Ammon's horn (tissue), 1 donor: ENCODE data around the gene GLP2R.
"Not testable (repeated sequence)": the region's sequence is repeated elsewhere in the genome, so short reads cannot be mapped to it uniquely, and the experiment has no call there.

Experiments
- DNase-seq: peaks from one replicate; pipeline ENCODE4 v3.0.0-alpha.2; 2016; ENCODE audit warnings: low spot score

GLP2R gene

DNA sequence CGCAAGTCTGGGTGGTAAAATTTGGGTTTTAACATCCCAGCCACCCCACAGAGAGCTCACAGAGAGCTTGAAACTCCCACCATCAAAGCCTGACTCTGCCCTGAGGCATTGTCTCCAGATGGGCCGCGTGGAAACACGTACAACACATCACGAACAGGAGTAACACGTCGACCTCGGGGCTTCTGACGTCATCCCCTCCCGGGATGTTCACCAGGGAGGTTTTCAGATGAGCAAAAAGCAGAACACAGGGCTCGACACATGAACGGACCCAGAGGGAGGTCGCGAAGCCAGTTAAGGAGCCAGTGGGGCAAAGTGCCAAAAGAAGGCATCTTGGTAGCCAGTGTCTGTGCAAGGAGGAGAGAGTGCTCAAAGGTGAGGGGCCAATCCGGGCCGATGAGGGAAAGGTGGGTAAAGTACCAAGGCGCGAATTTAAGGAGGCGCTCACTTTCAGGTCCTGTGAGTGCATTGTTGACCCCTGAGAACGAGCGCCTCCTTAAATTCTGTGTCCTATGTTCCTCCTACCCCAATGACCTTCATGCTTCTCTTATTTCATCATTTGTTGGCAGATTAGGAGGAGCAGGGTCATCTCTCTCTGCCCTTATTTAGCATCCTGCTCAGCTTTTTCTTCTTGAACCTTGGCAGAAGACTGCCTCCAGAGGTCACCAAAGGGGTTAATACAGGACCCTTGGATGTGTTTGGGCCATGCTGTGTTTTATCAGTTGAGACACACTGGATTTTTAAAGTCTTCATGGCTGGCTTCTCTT lies 73.7 kb downstream of the GLP2R start:
- no peak for DNase-seq

DNA sequence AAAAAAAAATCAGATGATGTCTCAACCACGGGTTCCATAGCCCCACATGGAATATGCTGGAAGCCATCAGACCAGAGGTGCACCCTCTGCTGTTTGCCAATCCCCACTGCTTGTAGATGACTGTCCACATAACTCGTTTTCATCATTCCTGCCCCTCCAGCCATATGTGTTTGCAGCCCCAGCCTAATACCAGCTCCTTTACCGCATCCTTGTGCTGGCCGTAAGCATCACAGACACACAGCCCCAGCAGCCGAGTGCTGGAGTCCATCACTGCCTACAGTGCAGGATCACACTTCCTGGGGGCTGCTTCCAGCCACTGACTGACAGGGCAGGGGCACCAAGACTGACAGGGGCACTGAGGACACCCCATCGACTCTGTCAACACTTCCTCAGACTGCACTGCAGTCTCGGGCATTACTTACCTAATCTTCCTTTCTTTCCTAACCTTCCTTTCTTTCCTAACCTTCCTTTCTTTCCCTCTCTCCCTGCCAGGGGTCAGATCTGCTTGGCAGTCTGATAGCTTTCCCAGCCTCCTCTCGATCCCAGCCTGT lies 74.4 kb downstream of the GLP2R start:
- no peak for DNase-seq

DNA sequence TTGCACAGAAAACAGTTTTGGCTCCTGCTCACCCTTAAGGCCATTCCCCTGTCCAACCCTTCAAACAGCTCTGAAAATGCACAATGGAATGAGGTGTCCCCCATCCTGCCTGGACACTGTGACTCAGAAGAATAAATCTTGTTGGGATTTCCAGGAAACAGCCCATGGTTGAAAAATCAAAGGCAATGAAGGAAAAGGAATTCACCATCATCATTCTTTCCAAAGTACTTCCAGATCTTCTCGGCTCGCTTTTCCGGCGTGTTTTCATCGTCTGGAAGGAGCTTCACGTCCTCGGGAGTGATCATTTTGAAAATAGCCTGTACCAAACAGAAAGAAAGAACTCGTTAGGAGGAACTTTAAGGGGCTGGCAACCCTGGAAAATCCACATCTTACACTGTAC lies 75.1 kb downstream of the GLP2R start:
- DNase-seq: no peak

DNA sequence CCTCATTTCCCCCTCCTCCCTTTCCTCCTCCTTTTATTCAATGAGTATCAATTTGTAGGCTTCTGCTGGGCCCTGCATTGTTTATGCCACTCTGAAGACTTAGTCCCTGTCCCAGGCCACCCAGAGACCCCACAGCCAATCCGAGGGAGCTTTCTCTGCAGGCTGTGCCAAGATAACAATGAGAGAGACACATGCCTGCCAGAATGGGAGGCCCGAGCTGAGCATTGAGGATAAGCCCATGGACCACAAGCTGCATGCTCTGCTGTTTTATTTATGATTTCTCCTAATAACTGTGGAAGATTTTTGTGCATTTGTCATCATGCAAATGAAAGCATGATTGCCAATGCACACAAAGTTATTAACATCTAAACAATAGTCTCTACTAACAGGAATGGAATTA lies 76.4 kb downstream of the GLP2R start:
- DNase-seq: no peak

DNA sequence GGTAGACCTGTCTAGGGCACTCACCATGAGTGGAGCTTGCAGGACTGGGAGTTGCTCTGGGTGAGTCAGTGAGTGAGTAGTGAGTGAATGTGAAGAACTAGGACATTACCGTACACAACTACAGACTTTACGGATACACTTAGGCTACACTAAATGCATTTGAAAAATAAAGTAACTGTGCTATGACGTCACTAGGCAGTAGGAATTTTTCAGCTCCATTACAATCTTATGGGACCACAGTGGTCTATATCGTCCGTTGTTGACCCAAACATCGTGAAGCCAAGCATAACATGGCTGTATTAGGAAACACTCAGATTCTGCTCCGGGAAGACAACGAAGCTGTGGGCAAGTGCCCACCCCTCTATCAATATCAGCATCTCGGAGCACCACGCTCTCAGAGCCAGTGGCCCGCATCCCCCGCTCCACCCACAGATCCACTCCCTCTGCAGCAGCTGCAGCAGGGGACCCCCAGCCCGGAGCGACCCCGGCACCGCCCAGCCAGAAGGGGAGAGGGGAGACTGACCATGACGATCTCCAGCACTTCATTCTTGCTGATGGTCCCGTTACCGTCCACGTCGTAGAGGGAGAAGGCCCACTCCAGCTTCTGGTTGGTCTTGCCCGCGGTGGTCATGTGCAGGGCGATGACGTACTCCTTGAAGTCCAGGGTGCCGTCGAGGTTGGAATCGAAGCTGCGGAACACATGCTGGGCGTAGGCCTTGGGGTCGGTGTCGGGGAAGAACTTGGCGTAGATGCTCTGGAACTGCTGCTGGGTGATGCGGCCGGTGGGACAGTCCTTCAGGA lies 78.8 kb downstream of the GLP2R start:
- DNase-seq: no peak

DNA sequence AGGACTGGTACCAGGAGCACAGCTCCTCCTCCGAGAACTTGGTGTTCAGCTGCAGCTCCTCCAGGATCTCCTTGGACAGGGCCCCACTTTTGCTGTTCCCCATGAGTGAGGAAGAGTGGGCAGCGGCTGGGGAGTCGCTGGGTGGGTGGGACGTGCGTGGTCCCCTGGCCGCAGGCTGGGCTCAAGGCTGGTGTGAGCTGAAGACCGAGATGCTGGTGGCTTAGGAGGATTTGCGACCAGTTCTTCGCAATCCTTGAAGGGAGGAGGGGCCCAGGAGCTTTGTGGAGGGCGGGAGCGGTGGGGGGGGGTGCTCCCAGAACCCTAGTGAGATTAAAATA lies 79.3 kb downstream of the GLP2R start, which contains the start of gene RCVRN:
TSS of gene RCVRN (minus strand) at position 194 of the 338 bp plus-strand sequence. CDS start at position 103, 91 bp downstream.
- no peak for DNase-seq

DNA sequence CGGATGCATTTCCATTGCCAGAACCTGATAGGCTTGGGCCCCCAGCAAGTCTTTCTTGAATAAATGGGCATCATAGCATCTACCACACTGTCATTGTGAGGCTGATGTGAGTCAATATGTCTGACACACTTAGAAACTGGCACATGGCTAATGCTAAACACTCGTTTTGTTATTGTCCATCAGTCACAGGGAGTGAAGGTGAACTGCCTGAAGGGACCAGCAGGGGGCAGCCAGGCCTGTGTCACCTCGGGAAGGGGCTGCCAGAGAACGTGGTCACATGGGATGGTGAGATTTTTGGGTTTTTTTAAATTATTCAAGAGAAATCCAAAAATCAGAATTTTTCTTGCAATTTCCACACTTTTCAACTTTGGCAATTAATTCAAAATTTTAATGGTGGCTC lies 80.2 kb downstream of the GLP2R start:
- no peak for DNase-seq

DNA sequence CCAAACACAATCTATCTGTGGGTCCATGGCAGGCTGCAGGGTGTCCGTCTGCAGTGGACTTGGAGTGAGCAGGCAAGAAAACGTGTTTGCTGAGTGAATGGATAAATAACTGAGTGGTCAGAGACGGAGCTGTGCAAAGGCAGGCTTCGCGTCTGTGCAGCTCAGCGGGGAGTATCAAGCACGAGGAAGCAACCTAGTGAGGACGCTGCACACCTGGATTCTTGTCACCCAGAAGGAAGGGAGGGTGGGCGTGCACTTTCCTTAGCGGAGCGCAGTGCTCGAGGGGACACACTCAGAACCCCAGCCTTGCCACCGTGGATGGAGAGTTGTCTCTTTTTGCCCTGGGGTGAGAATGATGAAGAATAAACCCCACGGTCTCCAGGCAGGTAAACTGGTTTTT lies 80.9 kb downstream of the GLP2R start:
- no peak for DNase-seq

DNA sequence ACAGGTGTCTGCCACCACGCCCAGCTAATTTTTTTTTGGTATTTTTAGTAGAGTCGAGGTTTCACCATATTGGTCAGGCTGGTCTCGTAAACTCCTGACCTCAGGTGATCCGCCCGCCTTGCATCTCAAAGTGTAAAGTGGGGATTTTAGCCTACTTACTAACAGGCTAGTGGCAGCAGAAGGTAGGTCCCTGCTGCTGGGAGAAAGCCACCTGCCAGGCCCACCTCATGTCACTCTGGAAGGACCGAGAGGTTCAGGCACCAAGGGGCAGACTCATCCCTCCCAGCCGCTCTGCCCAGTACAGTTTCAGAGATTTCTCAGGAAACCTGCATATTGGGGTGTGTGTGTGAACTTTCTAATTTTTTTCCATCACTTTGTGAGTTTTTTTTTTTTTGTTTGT lies 81.4 kb downstream of the GLP2R start:
- DNase-seq: no peak

DNA sequence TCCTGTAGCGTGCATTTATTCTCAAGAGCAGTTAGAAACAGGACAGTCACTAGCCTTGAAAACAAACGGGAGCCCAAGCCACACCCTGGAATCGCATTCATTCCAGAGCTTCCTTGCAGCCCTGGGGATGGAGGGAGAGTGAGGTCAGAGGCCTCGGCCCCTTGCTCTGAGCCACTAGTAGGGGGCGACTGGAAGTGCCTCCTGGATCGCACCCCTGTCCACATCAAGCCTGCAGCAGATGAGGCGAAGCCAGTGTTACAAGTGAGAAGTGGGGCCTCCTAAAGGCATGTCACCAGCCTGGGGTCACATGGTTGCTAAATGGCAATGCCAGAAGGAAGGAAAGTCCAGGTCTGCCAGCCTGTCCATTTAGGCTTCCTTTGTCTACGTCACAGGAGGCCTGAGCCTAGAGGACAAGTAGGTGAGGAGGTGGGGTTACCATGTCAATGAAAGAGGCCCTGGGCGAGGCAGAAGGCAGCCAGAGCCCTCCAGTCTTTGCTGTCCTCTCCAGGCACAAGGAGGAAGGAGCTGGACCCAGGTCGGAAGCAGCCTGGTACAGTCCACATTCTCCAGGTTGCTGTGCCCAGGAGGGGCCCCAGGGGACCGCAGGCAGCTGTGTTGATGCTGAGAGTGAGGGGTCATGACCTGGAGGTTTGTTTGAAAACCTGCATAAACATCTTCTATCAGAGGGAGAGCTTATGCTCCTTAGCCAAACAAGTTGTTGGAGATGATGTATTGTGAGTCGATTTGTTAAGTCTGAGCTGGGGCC lies 82.3 kb downstream of the GLP2R start:
- no peak for DNase-seq

DNA sequence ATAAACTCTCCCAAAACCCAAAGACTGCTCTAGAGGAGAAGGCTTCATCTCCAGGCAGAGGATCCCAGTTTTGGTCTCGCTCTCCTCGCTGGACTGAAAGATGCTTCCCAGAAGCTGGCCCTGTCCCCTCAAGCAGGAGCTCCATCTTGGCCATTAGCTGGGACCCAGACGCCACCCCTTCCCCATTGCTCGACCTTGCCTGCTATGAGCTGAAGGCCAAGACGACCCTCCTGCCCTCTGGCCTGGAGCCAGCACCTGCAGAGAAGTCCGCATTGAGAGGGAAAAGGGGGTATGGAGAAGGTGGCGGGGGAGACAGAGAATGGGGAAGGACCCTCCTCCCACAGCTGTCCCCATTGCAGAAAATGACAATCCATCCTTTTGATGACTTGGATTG lies 82.9 kb downstream of the GLP2R start:
- no peak for DNase-seq

DNA sequence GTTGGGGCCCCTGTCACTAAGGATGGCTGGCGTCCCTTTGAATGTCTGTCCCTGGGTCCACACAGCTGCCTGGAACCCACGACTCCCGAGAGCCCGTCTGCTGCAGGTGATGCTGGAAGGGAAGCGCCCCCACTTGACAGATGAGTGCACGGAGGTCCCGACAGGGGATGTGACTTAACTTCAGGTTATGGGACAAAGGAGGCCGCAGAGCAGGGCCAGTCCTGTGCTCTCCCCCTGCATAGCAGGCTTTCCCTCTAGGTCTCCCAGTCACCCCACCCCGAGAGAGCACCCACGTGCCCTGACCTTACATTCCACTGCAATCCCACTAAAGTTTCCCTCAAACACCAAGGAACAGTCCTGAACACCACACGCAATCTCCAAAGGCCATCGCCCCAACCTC lies 85.4 kb downstream of the GLP2R start:
- no peak for DNase-seq

DNA sequence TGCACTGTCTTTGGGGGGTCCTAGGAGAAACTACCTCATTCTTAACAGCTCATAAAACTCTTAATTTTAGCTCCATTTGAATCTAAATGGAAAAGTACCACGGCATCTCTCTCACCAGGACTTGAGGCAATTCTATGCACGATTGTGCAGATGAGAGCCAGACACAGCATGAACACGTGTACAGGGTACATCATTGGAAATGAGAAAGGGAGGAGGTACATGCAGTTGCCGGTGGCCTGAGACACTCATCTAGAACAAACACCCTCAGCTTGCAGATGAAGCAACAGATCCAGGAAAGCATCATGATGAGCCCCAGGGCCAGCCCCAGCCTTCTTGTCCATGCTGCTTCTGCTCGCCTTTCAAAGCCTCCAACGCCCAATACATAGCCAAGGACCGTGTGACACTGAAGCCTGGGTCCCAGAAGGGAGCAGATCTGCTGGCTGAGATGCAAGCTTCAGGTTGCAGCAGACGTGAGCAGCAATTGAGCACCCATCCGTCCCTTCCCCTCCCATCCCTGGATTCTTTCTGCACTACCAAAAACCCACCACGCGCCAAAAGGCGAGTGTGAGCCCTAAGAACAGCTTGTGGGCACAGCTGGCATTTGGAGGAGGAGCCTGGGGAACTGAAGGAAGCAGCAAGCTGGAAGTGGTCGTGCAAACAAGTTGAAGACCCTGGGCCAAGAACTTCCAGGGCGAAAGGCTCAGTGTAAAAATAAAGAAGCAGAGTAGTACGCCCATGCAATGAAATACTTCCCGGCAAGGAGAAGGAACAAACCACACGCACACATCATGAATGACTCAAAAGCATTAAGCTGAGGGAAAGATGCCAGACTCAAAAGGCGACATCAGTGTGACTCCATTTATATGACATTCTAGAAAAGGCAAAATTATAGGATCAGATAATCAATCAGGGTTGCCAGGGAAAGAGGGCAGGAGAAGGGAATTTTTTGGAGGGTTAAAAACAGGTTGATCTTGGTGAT lies 86.7 kb downstream of the GLP2R start:
- DNase-seq: no peak

DNA sequence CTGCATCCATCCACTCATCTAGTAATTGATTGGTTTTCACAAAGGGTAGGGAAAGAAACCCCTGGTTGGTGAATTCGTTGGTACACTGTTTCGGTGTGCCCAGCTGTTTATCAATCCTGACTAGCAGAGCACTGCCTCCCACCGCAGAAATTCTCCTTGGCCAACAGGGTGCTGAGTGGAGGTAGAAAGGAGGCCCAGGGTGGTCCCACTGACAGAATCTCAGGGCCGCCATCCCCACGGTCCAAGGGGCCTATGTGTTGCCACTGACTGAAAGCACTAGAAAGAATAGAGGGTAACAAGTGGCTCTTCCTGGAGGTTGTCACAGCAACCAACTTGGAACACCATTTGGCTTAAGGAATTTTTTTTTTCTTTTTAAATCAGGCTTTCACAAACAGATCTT lies 87.8 kb downstream of the GLP2R start:
- DNase-seq: no peak

DNA sequence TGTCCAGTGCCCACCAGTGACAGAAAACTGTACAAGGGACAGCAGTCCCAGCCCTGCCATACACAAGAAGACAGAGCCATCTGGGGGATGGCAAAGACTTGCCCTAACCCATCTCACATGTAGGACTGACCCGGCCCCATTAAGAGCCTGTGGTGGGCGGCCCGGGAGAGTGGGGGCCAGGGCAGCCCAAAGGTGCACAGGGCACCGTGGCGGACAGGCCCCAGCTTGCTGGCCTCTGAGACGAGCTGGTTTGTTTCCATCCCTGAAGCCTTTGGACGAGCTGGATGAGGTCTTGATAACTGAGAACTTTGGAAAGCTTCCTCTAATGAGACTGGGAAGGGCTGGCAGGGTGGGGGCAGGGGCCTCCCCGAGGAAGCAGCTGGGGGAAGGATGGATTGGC lies 90.4 kb downstream of the GLP2R start:
- no peak for DNase-seq

DNA sequence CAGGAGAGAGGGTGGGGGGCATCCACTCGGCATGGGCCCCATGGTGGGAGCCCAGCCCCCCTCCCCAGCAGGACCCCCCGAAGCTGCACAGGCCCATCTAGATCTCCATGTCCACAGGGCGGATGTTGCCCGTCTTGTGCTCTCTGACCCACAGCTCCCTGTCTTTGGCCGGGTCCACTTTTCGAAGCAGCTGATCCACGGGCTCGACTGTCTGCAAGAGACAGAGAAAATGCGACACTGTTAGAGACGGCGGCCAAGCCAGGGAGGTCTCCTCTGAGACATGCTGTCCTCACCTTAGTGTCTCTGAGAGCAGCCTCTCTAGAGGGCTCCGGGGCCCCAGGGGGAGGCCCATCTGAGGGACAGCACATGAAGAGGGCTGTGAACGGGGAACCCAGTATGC lies 91.4 kb downstream of the GLP2R start:
- no peak for DNase-seq

DNA sequence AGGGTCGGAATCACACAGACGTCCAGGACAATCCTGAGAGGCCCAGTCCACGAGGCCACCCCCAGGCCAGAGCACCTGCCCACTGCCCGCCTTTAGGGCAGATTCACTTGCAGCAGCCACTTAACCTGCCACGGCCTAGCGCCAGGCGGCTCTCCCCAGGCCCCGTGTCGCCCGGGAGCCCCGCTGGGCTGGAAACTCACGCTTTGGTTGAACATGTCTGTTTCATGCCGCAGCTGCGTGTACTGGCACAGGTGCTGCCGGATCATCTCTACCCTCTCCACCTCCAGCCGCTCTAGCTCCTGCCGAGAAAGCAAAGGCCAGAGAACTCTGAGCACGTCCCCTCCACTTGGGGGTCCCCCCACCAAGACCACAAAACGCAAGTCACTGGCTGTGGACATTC lies 92.1 kb downstream of the GLP2R start:
- no peak for DNase-seq

DNA sequence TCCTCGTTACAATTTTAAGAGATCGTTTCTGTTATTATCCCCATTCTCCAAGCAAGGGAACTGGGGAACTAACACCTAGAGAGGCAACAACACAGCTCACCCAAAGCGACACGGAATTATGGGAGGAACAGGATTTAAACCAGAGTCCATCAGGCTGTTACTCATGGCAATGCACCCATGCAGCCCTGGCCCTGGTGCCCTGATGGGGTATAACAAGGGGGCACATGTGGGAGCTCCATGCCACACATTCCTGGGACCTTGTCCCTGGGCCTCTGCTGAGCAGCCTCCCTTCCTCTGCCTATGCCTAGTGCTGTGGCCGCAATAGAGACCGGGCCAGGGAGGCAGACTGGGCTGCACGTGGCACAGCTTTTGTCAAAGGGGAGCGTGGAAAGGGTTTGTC lies 92.6 kb downstream of the GLP2R start:
- DNase-seq: no peak

DNA sequence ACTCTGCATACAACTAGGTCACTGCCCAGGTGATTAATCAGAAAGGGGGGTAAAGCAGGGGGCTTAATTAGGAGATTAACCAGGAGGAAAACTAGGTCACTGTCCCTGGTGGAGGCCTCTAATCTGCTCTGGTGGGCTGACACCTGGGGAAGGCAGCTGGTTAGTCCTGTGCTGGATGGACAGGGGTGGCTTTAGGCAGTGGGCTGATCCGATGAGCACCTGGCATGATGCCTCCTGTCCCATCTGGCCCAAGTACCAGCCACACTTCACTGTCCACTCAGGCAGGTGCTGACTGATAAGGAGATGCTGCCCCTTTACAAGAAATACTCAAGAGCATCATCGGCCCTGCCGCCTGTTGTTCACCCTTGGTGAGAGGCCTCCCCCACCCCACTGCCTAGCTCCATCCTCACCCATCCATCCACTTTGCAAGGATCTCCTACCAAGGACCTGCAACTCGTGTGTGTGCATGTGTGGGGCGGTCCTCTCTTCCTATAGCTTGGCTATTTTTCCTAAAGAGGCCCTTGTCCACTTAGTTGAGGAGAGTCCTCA lies 93.2 kb downstream of the GLP2R start:
- no peak for DNase-seq

DNA sequence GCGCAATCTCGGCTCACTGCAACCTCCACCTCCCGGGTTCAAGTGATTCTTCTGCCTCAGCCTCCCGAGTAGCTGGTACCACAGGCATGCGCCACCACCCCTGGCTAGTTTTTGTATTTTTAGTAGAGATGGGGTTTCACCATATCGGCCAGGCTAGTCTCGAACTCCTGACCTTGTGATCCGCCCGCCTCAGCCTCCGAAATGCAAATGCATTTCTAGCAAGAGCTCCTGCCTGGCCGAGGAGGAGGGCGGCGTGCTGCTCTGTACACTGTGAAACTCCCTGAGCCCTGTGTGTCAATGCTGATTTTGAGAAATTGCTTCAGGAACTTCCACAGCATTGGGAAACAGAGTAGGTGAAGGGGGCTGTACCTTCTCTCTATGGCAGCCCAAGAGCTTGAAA lies 95.5 kb downstream of the GLP2R start:
- DNase-seq: not testable (repeated sequence)
